ENCODE results near the gene ZMYM1.

Gene ZMYM1

DNA sequence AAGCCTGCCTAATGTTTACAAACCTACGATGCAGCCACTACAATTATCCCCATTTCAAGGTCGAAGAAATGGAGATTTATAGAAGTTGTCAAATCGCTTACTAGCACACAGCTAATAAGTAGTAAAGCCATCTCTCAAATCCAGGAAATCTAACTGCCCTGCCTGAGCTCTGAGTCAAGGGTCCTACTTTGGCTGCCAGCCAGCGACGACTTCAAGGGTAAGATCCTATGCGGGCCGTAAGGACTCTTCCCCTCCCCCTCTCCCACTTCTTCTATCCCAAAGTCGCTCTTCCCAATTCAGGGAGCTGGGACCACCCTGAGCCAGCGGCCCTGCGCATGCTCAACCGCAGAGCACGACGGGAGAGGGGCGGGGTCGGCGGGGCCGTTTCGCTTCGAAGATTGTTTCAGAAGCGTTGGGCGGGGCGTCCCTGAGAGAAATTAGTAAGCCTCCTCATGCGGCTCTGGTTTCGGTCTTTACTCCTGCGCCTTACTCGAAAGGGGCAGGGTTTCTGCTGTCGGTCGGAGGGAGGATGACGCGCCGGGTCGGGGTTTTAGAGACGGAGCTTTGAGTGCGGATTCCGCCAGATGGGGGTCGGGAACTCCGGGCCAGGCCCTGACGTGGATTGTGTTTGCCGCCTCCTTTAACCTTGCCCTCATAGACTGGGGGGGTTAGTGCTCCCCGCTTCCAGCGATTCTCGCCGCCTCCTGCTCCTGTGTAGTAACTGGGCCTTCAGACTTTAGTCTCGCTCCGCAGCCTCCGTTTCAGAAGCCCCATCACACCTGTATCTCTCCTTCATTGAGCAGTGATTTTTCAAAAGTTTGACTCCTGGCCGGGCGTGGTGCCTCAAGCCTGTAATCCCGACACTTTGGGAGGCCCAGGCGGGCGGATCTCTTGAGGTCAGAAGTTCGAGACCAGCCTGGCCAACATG lies at the start of gene ZMYM1:
Gene ZMYM1 (plus strand): TSS at position 383 of the 928 bp plus-strand sequence. CDS start 14,603 bp downstream, outside the sequence.
- peak within 1 kb of the TSS; percentile 82 to 92 for H3K27ac ChIP-seq
- peak within 1 kb of the TSS; percentile 81 for H3K4me3 ChIP-seq
- peak; percentile 81 for DNase-seq (ENCODE audit: low spot score)
- TF ChIP-seq, protein P1, sequence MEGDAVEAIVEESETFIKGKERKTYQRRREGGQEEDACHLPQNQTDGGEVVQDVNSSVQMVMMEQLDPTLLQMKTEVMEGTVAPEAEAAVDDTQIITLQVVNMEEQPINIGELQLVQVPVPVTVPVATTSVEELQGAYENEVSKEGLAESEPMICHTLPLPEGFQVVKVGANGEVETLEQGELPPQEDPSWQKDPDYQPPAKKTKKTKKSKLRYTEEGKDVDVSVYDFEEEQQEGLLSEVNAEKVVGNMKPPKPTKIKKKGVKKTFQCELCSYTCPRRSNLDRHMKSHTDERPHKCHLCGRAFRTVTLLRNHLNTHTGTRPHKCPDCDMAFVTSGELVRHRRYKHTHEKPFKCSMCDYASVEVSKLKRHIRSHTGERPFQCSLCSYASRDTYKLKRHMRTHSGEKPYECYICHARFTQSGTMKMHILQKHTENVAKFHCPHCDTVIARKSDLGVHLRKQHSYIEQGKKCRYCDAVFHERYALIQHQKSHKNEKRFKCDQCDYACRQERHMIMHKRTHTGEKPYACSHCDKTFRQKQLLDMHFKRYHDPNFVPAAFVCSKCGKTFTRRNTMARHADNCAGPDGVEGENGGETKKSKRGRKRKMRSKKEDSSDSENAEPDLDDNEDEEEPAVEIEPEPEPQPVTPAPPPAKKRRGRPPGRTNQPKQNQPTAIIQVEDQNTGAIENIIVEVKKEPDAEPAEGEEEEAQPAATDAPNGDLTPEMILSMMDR (IDR thresholded peaks at IDR 0.05): no peak

DNA sequence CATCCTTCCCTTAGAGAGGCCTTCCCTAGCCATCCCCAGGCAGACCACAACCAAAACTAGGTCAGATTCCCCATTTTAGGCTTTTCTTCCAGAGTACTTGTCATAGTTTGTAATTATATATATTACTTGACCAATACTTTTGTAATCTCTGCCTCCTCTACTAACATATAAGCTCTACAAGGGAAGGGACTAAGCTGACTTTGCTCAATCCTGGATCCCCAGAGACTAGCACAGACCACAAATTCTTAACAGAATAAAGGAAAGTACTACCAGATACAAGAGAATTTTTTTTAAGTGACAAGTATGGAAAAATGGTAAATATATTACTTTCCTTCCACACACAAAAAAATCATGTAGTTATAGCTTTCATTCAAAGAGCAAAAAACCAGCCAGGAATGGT lies 49.4 kb upstream of the ZMYM1 start:
- TF ChIP-seq, protein P1 (IDR thresholded peaks at IDR 0.05): no peak
- H3K27ac ChIP-seq: no peak overlapping the region
- peak overlapping the region; percentile 87 for H3K4me3 ChIP-seq
- DNase-seq (ENCODE audit: low spot score): no peak

DNA sequence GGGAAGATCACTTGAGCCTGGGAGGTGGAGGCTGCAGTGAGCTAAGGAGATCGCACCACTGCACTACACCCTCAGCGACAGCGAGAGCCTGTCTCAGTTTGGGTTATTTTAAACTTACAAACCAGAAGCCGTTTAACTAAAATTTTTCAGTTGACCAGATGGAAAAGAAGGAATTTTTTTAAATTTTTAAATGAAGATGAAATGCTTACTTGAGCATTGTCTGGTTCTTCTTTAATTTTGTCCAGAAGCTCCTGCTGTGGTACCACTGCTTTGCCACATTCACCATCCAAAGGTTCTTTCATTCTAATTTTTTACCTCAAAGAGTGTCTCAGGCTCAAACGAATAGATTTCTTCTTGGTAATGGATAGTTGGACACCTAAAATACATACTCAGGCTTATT lies 48.8 kb upstream of the ZMYM1 start:
- peak overlapping the region; percentile 87 for H3K4me3 ChIP-seq
- TF ChIP-seq, protein P1 (IDR thresholded peaks at IDR 0.05): no peak
- no peak overlapping the region for H3K27ac ChIP-seq
- no peak for DNase-seq (ENCODE audit: low spot score)

DNA sequence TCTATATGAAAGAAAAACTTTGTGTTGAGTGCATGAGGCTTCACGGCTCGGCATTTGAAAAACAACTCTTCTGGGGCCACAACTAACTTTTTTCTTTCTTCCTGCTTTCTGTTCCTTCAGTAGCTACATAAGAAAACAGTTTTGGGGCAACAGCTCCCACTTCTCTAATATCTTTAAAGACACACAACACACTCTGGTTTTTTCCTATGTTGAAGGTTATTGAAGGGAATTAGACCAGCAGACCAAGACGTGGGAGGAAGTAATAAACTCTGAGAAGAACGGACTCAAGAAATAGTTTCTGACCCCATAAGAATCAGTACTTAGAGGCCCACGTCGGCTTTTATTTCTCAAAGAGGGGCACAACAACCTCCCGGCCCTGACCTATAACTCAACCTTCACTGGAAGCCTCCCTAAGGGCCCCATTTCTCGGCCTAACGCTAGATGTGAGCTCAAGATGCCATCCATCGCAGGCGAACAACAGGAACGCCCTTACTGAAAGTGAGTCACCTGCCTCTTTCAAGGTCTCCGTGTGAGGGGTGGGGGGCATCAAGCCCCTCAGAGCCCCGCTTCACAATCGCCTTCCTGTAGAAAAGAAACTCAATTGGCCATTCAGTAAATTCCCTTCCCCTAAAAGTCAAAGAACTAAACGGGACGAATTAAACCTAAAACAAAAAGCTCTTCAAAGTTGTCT lies 48.3 kb upstream of the ZMYM1 start:
- peak; percentile 72 for DNase-seq (ENCODE audit: low spot score)
- peak overlapping the region; percentile 87 for H3K4me3 ChIP-seq
- peak overlapping the region; percentile 84 to 98 for H3K27ac ChIP-seq
- TF ChIP-seq, protein P1 (IDR thresholded peaks at IDR 0.05): no peak

DNA sequence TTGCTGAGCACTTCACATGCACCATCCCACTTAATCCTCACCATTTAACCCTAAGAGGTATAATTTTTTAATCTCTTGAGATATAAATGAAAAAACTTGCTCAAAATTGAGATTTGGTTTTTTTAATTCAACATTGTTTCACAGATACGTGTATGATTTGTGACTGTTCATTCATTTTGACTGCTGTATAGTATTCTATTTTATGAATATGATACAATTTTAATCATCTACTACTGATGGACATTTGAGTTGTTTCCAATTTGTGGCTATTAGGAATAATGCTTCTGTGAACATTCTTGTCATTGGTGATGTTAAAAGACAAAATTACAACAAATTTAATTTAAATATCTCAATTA lies 46.8 kb upstream of the ZMYM1 start:
- TF ChIP-seq, protein P1 (IDR thresholded peaks at IDR 0.05): no peak
- peak overlapping the region in 1 of 2 donors; percentile 98 for H3K27ac ChIP-seq
- no peak for DNase-seq (ENCODE audit: low spot score)
- H3K4me3 ChIP-seq: peak overlapping the region; percentile 87

DNA sequence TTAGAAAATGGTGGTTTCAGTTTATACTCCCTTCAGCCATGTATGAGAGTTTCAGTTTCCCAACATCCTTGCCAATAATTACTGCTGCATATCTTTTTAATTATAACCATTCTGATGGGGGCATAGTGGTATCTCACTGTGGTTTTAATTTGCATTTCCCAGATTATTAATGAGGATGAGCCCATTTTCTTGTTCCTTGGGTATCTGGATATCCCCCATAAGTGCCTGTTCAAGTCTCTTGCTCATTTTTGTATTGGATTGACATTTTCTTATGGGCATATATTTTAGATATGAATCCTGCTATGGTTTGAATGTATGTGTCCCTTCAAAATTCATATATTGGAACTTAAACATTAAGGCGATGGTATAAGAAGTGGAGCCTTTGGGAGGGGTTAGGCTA lies 45.8 kb upstream of the ZMYM1 start:
- Histone ChIP-seq H3K4me3 (no peak overlapping the region), H3K27ac (no peak overlapping the region)
- TF ChIP-seq, protein P1 (IDR thresholded peaks at IDR 0.05): no peak
- DNase-seq (ENCODE audit: low spot score): no peak
